Measurements from ENCODE around the gene LYZL6. TPM values are rescaled to one million over a fixed set of nuclear protein-coding genes. Genes with fewer than 3 reads are reported as not detected.
"Not testable (repeated sequence)": the region's sequence is repeated elsewhere in the genome, so short reads cannot be mapped to it uniquely, and the experiment has no call there.

Gene LYZL6
- total RNA-seq, 1 donor from 2014 or later, result not detected

GRCh38 chr17:35912942-35913341 is 30.6 kb downstream of the LYZL6 start:
- Mint-ChIP-seq H3K36me3 (ENCODE audit: low read depth) (peaks cover 17% of the 10 kb centered on the region), H3K9me3 (peaks cover 5% of the 10 kb centered on the region), H3K27ac (no peak overlapping the region), H3K4me1 (ENCODE audit: low read depth) (peaks cover 31% of the 10 kb centered on the region), H3K27me3 (ENCODE audit: insufficient read depth) (peaks cover 3% of the 10 kb centered on the region), H3K4me3 (no peak overlapping the region)
- intact Hi-C loops (cut with micrococcal nuclease), result no loop called here
- DNase-seq (ENCODE audit: low spot score), result no peak

DNA sequence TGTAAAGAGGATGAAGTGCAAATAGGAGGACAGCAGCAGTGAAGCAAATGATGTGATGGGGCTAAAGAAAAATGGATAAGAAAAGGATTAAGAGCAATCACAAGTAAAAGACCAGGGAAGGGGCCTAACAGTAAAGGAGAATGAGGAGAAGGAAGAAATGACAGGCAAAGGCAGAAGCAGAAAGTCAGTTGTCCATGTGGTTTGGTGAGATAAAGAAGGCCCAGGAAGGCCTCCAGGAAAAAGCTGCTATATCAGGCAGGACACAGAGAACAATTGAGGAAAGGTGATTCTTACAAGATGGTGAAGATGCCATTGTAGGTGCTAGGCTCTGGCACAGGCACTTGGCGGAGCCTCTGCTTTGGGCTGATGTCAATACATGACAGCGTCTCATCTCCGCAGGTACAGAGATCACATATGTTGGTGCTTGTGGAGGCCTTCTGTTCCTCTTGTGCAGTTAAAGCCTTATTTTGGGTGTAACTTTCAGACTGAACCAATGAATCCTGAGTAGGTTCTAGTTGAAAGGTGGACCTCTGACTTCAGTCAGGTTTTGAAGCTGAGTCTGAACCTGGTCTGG is 31.1 kb downstream of the LYZL6 start:
- Mint-ChIP-seq H3K4me1 (ENCODE audit: low read depth) (peaks cover 31% of the 10 kb centered on the region), H3K36me3 (ENCODE audit: low read depth) (peaks cover 14% of the 10 kb centered on the region), H3K27ac (no peak overlapping the region), H3K4me3 (no peak overlapping the region), H3K9me3 (peaks cover 5% of the 10 kb centered on the region), H3K27me3 (ENCODE audit: insufficient read depth) (peaks cover 3% of the 10 kb centered on the region)
- intact Hi-C loops (cut with micrococcal nuclease), result no loop called here
- no peak for DNase-seq (ENCODE audit: low spot score)

- DNase-seq (ENCODE audit: low spot score), result no peak
- H3K27me3 Mint-ChIP-seq (ENCODE audit: insufficient read depth), result peaks cover 5% of the 10 kb centered on the region
- H3K27ac Mint-ChIP-seq, result no peak overlapping the region
- intact Hi-C loops (cut with micrococcal nuclease), result no loop called here
- peaks cover 6% of the 10 kb centered on the region for H3K36me3 Mint-ChIP-seq (ENCODE audit: low read depth)
- peaks cover 22% of the 10 kb centered on the region for H3K4me1 Mint-ChIP-seq (ENCODE audit: low read depth)
- peaks cover 5% of the 10 kb centered on the region for H3K9me3 Mint-ChIP-seq
- no peak overlapping the region for H3K4me3 Mint-ChIP-seq
These were observed 34.1 kb downstream of the LYZL6 start for GRCh38 chr17:35909408-35909807.

DNA sequence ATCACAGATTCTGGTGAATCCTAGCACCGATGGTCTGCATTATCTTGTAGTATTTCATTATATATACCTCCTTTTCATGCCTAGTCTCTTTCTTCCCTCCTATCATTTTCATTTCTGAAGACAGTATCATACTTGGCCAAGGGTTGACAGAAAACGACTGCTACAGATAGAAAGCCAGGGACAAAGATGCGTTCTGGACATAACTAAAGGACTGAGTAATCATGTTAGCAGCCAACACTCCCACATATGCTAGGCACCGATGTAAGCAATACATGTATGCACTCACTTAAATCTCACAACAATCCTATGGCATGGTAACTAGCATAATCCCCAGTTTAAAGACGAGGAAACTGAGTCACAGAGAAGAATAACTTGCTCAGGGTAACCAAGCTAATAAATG is 35.8 kb downstream of the LYZL6 start:
- no peak overlapping the region for H3K4me3 Mint-ChIP-seq

GRCh38 chr17:35906926-35907637 is 36.4 kb downstream of the LYZL6 start:
- intact Hi-C loops (cut with micrococcal nuclease), result no loop called here
- Mint-ChIP-seq H3K27me3 (ENCODE audit: insufficient read depth) (peaks cover 5% of the 10 kb centered on the region), H3K27ac (no peak overlapping the region), H3K9me3 (no peaks in the 10 kb centered on the region), H3K4me3 (no peak overlapping the region), H3K36me3 (ENCODE audit: low read depth) (peaks cover 4% of the 10 kb centered on the region), H3K4me1 (ENCODE audit: low read depth) (peaks cover 7% of the 10 kb centered on the region)
- DNase-seq (ENCODE audit: low spot score), result no peak

More for the DNA sequence above, 35.8 kb downstream of the LYZL6 start:
- Mint-ChIP-seq H3K4me1 (ENCODE audit: low read depth) (peaks cover 7% of the 10 kb centered on the region), H3K9me3 (no peaks in the 10 kb centered on the region), H3K27ac (no peak overlapping the region), H3K27me3 (ENCODE audit: insufficient read depth) (peaks cover 5% of the 10 kb centered on the region), H3K36me3 (ENCODE audit: low read depth) (peaks cover 6% of the 10 kb centered on the region)
- DNase-seq (ENCODE audit: low spot score), result no peak
- intact Hi-C loops (cut with micrococcal nuclease), result no loop called here

DNA sequence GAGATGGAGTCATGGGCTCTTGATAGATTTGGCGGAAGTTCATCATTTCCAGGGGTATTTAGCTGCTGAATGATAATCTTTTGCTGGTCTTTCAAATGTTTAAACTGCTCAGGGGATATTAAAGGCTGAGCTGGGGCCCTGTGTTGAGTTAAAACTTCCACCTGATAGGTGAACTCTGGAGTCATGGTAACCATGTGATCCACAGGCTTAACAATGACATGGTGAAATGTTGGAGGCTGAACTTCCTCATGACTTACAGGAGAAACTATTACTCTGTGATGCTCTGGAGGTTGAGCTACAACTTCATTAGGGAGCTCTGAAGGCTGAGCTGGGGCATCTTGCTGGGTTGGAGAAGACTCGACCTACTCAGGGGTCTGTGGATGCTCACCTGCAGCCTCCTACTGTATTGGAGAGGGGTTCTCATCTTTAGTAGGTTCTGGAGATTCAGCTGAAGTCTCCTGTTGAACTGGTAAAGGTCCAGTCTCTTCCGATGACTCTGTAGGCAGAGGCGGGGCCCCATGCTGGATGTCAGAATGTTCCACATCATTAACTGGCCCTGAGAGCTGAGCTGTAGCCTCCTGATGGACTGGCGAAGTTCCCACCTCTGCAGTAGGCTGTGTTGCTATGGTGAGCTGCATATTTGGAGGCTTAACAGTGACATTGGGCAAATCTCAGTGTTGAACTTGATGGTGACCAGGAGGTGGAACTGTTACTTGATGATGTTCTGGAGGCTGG is 37.2 kb downstream of the LYZL6 start:
- Mint-ChIP-seq H3K4me3 (no peak overlapping the region), H3K4me1 (ENCODE audit: low read depth) (peaks cover 8% of the 10 kb centered on the region)

GRCh38 chr17:35903451-35903850 is 40.1 kb downstream of the LYZL6 start:
- no peak for DNase-seq (ENCODE audit: low spot score)
- Mint-ChIP-seq H3K36me3 (ENCODE audit: low read depth) (peaks cover 2% of the 10 kb centered on the region), H3K27me3 (ENCODE audit: insufficient read depth) (peaks cover 7% of the 10 kb centered on the region), H3K27ac (no peak overlapping the region), H3K4me3 (no peak overlapping the region), H3K9me3 (no peaks in the 10 kb centered on the region), H3K4me1 (ENCODE audit: low read depth) (peaks cover 29% of the 10 kb centered on the region)
- intact Hi-C loops (cut with micrococcal nuclease), result no loop called here

More for the DNA sequence above, 37.2 kb downstream of the LYZL6 start:
- Mint-ChIP-seq H3K36me3 (ENCODE audit: low read depth) (peaks cover 3% of the 10 kb centered on the region), H3K27me3 (ENCODE audit: insufficient read depth) (peaks cover 5% of the 10 kb centered on the region), H3K9me3 (no peaks in the 10 kb centered on the region), H3K27ac (no peak overlapping the region)
- DNase-seq (ENCODE audit: low spot score), result no peak
- intact Hi-C loops (cut with micrococcal nuclease), result no loop called here

- no peak overlapping the region for H3K27ac Mint-ChIP-seq
- H3K36me3 Mint-ChIP-seq (ENCODE audit: low read depth), result peaks cover 2% of the 10 kb centered on the region
- intact Hi-C loops (cut with micrococcal nuclease), result no loop called here
- peaks cover 4% of the 10 kb centered on the region for H3K27me3 Mint-ChIP-seq (ENCODE audit: insufficient read depth)
- H3K9me3 Mint-ChIP-seq, result no peaks in the 10 kb centered on the region
- H3K4me3 Mint-ChIP-seq, result no peak overlapping the region
- no peak for DNase-seq (ENCODE audit: low spot score)
- H3K4me1 Mint-ChIP-seq (ENCODE audit: low read depth), result peaks cover 39% of the 10 kb centered on the region
These were observed 41.8 kb downstream of the LYZL6 start for GRCh38 chr17:35901631-35902175.

DNA sequence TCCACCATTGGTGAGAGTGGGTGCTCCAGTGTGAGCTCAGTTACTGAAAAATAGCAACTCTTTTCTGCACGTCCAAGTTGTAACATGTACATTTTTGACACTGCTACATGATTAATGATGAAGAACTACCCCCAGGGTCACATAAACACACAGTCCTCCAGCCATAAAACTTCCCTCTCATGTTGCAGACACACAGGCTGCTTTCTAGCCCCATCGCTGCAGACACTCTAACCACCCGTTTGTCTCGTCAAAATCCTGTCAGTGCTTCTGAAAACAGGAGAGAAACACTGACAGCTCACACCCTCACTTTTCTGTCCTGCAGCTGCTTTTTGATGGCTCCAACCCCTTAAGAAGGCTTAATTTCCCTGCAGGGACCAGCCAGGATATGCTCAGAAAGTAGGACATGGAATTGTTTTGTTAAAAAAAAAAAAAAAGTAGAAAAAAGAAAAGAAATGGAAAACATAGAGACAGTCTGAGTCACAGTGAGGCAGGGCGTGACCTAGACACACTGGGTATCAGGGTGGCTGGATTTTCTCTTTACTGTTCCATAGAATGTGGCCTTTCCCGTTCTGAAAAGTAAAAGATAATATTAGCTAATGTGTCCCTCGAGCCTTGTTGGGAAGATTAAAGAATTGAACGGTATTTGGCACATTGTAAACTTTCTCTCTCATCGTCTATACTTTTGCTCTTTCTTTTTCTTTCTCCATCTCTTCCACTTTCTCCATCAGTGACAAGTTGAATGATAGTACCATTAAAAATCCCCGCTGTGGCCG is 42.6 kb downstream of the LYZL6 start:
- intact Hi-C loops (cut with micrococcal nuclease), result no loop called here
- peak overlapping the region; percentile 50 for H3K27ac Mint-ChIP-seq
- peaks cover 46% of the 10 kb centered on the region for H3K4me1 Mint-ChIP-seq (ENCODE audit: low read depth)
- H3K9me3 Mint-ChIP-seq, result no peaks in the 10 kb centered on the region
- H3K27me3 Mint-ChIP-seq (ENCODE audit: insufficient read depth), result peaks cover 3% of the 10 kb centered on the region
- no peak for DNase-seq (ENCODE audit: low spot score)
- H3K36me3 Mint-ChIP-seq (ENCODE audit: low read depth), result peaks cover 2% of the 10 kb centered on the region
- H3K4me3 Mint-ChIP-seq, result peak overlapping the region; percentile 24

DNA sequence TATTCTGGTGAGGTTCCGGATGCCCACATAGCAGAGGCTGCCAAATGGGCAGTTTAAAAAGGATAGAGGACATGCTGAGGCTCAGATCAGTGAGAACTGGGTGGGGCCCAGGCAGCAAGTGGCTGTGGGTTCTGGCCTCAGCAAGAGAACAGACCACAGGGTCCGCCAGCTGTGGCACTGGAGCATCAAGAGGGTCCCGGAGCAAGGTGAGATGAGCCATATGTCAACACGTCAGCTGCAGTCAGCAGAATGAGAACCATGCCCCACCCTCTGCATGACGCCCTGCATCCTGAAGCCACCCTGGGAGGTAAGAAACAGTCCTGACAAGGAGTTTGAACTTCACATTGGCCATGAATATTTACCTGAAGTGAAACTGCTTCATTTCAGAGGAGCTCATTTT is 43.2 kb downstream of the LYZL6 start:
- Mint-ChIP-seq H3K27me3 (ENCODE audit: insufficient read depth) (peaks cover 2% of the 10 kb centered on the region), H3K9me3 (no peaks in the 10 kb centered on the region), H3K27ac (no peak overlapping the region), H3K36me3 (ENCODE audit: low read depth) (peaks cover 2% of the 10 kb centered on the region), H3K4me3 (peak overlapping the region; percentile 9), H3K4me1 (ENCODE audit: low read depth) (peaks cover 52% of the 10 kb centered on the region)
- intact Hi-C loops (cut with micrococcal nuclease), result no loop called here
- no peak for DNase-seq (ENCODE audit: low spot score)

- peak overlapping the region; percentile 36 for H3K27ac Mint-ChIP-seq
- no peak overlapping the region for H3K4me3 Mint-ChIP-seq
- H3K27me3 Mint-ChIP-seq (ENCODE audit: insufficient read depth), result peaks cover 2% of the 10 kb centered on the region
- H3K4me1 Mint-ChIP-seq (ENCODE audit: low read depth), result peaks cover 55% of the 10 kb centered on the region
- no peak for DNase-seq (ENCODE audit: low spot score)
- peaks cover 2% of the 10 kb centered on the region for H3K36me3 Mint-ChIP-seq (ENCODE audit: low read depth)
- no peaks in the 10 kb centered on the region for H3K9me3 Mint-ChIP-seq
- intact Hi-C loops (cut with micrococcal nuclease), result loop anchor here (1.0 to 10.0 kb wide), 3 partner anchors 9 to 1946 kb away; partner anchors contain the start of gene CCL3
These were observed 45.0 kb downstream of the LYZL6 start for GRCh38 chr17:35898283-35899070.

DNA sequence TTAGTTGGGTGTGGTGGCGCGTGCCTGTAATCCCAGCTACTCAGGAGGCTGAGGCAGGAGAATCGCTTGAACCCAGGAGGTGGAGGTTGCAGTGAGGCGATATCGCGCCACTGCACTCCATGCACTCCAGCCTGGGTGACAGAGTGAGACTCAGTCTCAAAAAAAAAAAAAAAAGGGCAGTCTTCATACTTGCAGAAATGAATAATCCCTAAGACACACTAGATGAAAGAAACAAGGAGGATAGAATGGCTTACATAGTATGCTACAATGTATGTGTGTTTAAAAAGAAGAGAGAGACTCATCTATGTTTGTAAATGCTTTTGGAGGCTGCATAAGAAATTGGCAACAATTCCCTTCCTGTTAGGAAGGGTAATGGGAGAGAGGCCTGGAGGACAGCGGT is 45.7 kb downstream of the LYZL6 start:
- not testable (repeated sequence) for H3K36me3 Mint-ChIP-seq (ENCODE audit: low read depth); H3K27me3 Mint-ChIP-seq (ENCODE audit: insufficient read depth); DNase-seq (ENCODE audit: low spot score); H3K9me3 Mint-ChIP-seq
- peak overlapping the region; percentile 28 for H3K27ac Mint-ChIP-seq
- peak overlapping the region; percentile 42 for H3K4me3 Mint-ChIP-seq
- H3K4me1 Mint-ChIP-seq (ENCODE audit: low read depth), result peaks cover 62% of the 10 kb centered on the region
- intact Hi-C loops (cut with micrococcal nuclease), result loop anchor here (1.0 to 10.0 kb wide), 5 partner anchors 8 to 1947 kb away; partner anchors contain the start of genes CCL3, CCL5 and RDM1

Data from activated T-helper 1 cell treated with anti-CD3 and anti-CD28 coated beads, Interleukin-12 subunit alpha, Interleukin-12 subunit beta, Interleukin-2, Interleukin-4 antibody, amounts not matched to agents 30 ng/mL and 10 ng/mL and 1 ng/mL, durations not matched to agents 14 hours and 24 hours and 36 hours (primary cell).